ENCODE measurements around the gene STAU1.

- TF ChIP-seq CTCF (IDR thresholded peaks at IDR 0.05) (no peak), POLR2A (IDR thresholded peaks at IDR 0.05) (no peak), POLR2AphosphoS5 (IDR thresholded peaks at IDR 0.05) (no peak), EP300 (IDR thresholded peaks at IDR 0.05) (no peak)
Measured at GRCh38 chr20:49091104-49091503, 97.0 kb downstream of the STAU1 start.

Data from sigmoid colon (tissue), 4 donors.